Activated CD4-positive, alpha-beta memory T cell treated with anti-CD3 and anti-CD28 coated beads, Interleukin-2, amount 10 ng/mL, durations not matched to agents 7 days and 5 days (primary cell): ENCODE measurements around the gene MAP2K1. TPM values are rescaled to one million over a fixed set of nuclear protein-coding genes. Genes with fewer than 3 reads are reported as not detected.
A peak's percentile ranks its signal among the peaks of the same experiment; 100 is the strongest.
"Not testable (repeated sequence)": the region's sequence is repeated elsewhere in the genome, so short reads cannot be mapped to it uniquely, and the experiment has no call there.

Experiments used
- CTCF ChIA-PET: fragments of 350-600 bp; sonication (Branson Sonifier 250); formaldehyde crosslinking; loops from one replicate; lab custom pipeline; 2021; ENCODE audit warnings: antibody characterized with exemption, inconsistent platforms; lab: Charles Lee
- POLR2A ChIA-PET: fragments of 350-600 bp; sonication (Branson Sonifier 250); formaldehyde crosslinking; loops from one replicate; lab custom pipeline; 2021; ENCODE audit warnings: antibody characterized with exemption; lab: Charles Lee
- DNase-seq: peaks from one replicate; pipeline ENCODE4 v3.0.0-alpha.2; 2020
- H3K27ac Mint-ChIP-seq: one replicate; pipeline ENCODE4 v1.8.0; 2021; ENCODE audit warnings: mild to moderate bottlenecking, mixed read lengths
- H3K27me3 Mint-ChIP-seq: one replicate; pipeline ENCODE4 v1.8.0; 2021; ENCODE audit warnings: mixed read lengths
- H3K36me3 Mint-ChIP-seq: one replicate; pipeline ENCODE4 v1.8.0; 2021; ENCODE audit warnings: low read depth, mixed read lengths
- H3K4me1 Mint-ChIP-seq: one replicate; pipeline ENCODE4 v1.8.0; 2021; ENCODE audit warnings: mixed read lengths
- H3K4me3 Mint-ChIP-seq: one replicate; pipeline ENCODE4 v1.8.0; 2021; ENCODE audit warnings: mild to moderate bottlenecking, mixed read lengths
- H3K9me3 Mint-ChIP-seq: one replicate; pipeline ENCODE4 v1.8.0; 2021; ENCODE audit warnings: mixed read lengths
- total RNA-seq, 2 experiments: library from RNA; stranded (reverse); gene quantifications; one replicate each; pipeline ENCODE4 v1.2.3, GENCODE V29; 2021

The MAP2K1 gene
- total RNA-seq, 2 experiments from 2014 or later = 87.6 to 89.0 TPM

GRCh38 chr15:66467162-66468040, 80.7 kb downstream of the MAP2K1 start:
- H3K4me1 Mint-ChIP-seq = peaks cover 25% of the 10 kb centered on the region
- POLR2A ChIA-PET = interaction anchor here (0.9 kb wide), 1 partner anchor 81 kb away, joined by 3 read pairs; the partner anchor contains the start of gene MAP2K1
- CTCF ChIA-PET, H3K27me3 Mint-ChIP-seq, H3K9me3 Mint-ChIP-seq, H3K4me3 Mint-ChIP-seq, DNase-seq, H3K27ac Mint-ChIP-seq: not testable (repeated sequence)
- peaks cover 40% of the 10 kb centered on the region for H3K36me3 Mint-ChIP-seq

- not testable (repeated sequence) for H3K9me3 Mint-ChIP-seq, DNase-seq, H3K27ac Mint-ChIP-seq, H3K4me3 Mint-ChIP-seq, H3K27me3 Mint-ChIP-seq
- ChIA-PET CTCF (interaction anchor here (2.9 to 3.2 kb wide), 2 partner anchors 27 to 84 kb away, joined by 18 to 23 read pairs; partner anchors contain the start of genes MAP2K1 and SNAPC5), POLR2A (interaction anchor here (0.6 to 3.6 kb wide), 5 partner anchors 27 to 83 kb away, joined by 3 to 27 read pairs (median 4); partner anchors contain the start of genes SNAPC5 and ZWILCH)
- Mint-ChIP-seq H3K36me3 (peaks cover 18% of the 10 kb centered on the region), H3K4me1 (peaks cover 32% of the 10 kb centered on the region)
Observed at GRCh38 chr15:66470825-66471224, 84.1 kb downstream of the MAP2K1 start.

DNA sequence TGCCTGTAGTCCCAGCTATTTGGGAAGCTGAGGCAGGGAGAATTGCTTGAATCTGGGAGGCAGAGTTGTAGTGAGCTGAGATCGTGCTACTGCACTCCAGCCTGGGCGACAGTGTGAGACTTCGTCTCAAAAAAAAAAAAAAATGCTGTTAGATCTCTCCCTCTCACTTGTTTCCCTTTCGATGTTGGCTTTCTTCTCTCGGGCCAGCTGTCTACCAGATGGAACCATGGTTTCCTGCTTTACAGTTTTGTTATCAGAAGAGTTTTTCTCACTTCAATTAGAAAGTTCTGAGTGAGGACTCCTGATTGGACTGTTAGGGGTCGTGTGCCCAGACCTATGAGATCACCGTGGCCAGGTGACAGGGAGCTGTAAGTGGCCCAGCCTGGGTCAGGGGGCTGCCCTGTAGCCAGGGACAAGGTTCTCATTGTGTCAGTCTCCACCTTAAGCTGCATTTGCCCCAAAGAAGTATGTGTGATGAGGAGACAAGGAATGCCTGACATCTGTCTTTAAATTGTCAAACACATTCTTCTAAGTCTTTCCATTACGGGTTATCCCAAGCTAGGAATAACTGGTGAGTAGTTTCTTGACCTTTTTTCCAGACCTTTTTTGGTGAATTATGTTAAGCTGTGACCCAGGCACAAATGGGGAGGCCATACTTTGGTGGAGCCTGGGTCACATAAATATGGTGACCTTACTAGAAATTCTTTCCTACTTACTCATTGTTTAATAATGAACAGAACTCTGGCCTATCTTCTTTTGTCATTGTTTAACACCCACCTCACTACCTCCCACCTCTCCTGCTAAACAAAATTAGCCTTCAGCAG, 85.7 kb downstream of the MAP2K1 start:
- Mint-ChIP-seq H3K27me3 (no peaks in the 10 kb centered on the region), H3K4me3 (peak overlapping the region; percentile 2), H3K4me1 (peaks cover 31% of the 10 kb centered on the region), H3K36me3 (peaks cover 12% of the 10 kb centered on the region), H3K9me3 (no peaks in the 10 kb centered on the region), H3K27ac (peak overlapping the region; percentile 70)
- POLR2A ChIA-PET = interaction anchor here (0.8 to 3.6 kb wide), 6 partner anchors 13 to 101 kb away, joined by 3 to 27 read pairs (median 4); partner anchors contain the start of genes RPL4, SNAPC5 and ZWILCH
- DNase-seq = peak; percentile 39
- CTCF ChIA-PET = interaction anchor here (0.6 to 3.2 kb wide), 5 partner anchors 13 to 85 kb away, joined by 3 to 23 read pairs (median 3); partner anchors contain the start of genes MAP2K1 and SNAPC5

DNA sequence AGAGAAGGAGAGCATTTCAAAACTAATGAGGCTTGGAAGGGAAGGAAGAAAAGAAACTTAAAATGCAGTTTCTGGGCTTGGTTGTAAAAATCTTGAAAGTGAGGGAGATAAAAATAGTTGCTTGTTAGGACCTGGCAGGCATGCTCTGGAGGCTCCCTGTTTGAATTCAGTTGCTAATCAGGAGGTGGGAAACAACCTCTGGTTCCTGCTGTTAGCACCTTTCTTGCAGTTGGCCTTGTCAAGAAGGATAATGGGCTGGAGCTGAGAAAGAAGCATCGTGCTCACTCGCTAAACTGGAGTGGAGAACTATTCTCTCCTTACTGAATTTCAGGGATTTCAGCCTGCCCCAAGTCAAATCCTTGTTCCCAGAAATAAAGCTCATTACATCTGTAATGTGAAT, 87.4 kb downstream of the MAP2K1 start:
- Mint-ChIP-seq H3K9me3 (no peaks in the 10 kb centered on the region), H3K4me3 (no peak overlapping the region), H3K36me3 (peaks cover 12% of the 10 kb centered on the region), H3K27ac (no peak overlapping the region), H3K27me3 (no peaks in the 10 kb centered on the region), H3K4me1 (peaks cover 31% of the 10 kb centered on the region)
- CTCF ChIA-PET = interaction anchor here (0.6 to 1.4 kb wide), 3 partner anchors 42 to 933 kb away, joined by 3 to 4 read pairs (median 4); no protein-coding TSS in a partner anchor
- DNase-seq = no peak
- POLR2A ChIA-PET = interaction anchor here (1.9 kb wide), 1 partner anchor 24 kb away, joined by 7 read pairs; the partner anchor contains the start of gene SNAPC5

- POLR2A ChIA-PET = interaction anchor here (0.9 to 1.9 kb wide), 2 partner anchors 10 to 23 kb away, joined by 3 to 7 read pairs; partner anchors contain the start of gene SNAPC5
- Mint-ChIP-seq H3K36me3 (peaks cover 17% of the 10 kb centered on the region), H3K27me3 (no peaks in the 10 kb centered on the region), H3K4me3 (no peak overlapping the region), H3K27ac (no peak overlapping the region), H3K4me1 (peaks cover 31% of the 10 kb centered on the region), H3K9me3 (no peaks in the 10 kb centered on the region)
- CTCF ChIA-PET = interaction anchor here (1.0 to 1.4 kb wide), 2 partner anchors 42 to 89 kb away, joined by 3 to 4 read pairs; no protein-coding TSS in a partner anchor
- DNase-seq = no peak
Observed at GRCh38 chr15:66474963-66475362, 88.3 kb downstream of the MAP2K1 start.

- POLR2A ChIA-PET = no interaction called here
- Mint-ChIP-seq H3K36me3 (peaks cover 23% of the 10 kb centered on the region), H3K27ac (peak overlapping the region; percentile 33), H3K27me3 (no peaks in the 10 kb centered on the region), H3K4me3 (no peak overlapping the region), H3K9me3 (no peaks in the 10 kb centered on the region), H3K4me1 (peaks cover 17% of the 10 kb centered on the region)
- DNase-seq = no peak
- CTCF ChIA-PET = no interaction called here
Observed at GRCh38 chr15:66476535-66476934, 89.8 kb downstream of the MAP2K1 start.

- no peaks in the 10 kb centered on the region for H3K27me3 Mint-ChIP-seq
- H3K4me1 Mint-ChIP-seq = peaks cover 13% of the 10 kb centered on the region
- peaks cover 27% of the 10 kb centered on the region for H3K36me3 Mint-ChIP-seq
- H3K27ac Mint-ChIP-seq = no peak overlapping the region
- DNase-seq = no peak
- no peak overlapping the region for H3K4me3 Mint-ChIP-seq
- H3K9me3 Mint-ChIP-seq = no peaks in the 10 kb centered on the region
- CTCF ChIA-PET = no interaction called here
- POLR2A ChIA-PET = no interaction called here
Observed at GRCh38 chr15:66477011-66477410, 90.3 kb downstream of the MAP2K1 start.

GRCh38 chr15:66480267-66480666, 93.6 kb downstream of the MAP2K1 start:
- POLR2A ChIA-PET = no interaction called here
- H3K27me3 Mint-ChIP-seq = no peaks in the 10 kb centered on the region
- CTCF ChIA-PET = no interaction called here
- no peaks in the 10 kb centered on the region for H3K9me3 Mint-ChIP-seq
- H3K4me3 Mint-ChIP-seq = no peak overlapping the region
- H3K27ac Mint-ChIP-seq = no peak overlapping the region
- peaks cover 43% of the 10 kb centered on the region for H3K36me3 Mint-ChIP-seq
- no peak for DNase-seq
- peaks cover 2% of the 10 kb centered on the region for H3K4me1 Mint-ChIP-seq

DNA sequence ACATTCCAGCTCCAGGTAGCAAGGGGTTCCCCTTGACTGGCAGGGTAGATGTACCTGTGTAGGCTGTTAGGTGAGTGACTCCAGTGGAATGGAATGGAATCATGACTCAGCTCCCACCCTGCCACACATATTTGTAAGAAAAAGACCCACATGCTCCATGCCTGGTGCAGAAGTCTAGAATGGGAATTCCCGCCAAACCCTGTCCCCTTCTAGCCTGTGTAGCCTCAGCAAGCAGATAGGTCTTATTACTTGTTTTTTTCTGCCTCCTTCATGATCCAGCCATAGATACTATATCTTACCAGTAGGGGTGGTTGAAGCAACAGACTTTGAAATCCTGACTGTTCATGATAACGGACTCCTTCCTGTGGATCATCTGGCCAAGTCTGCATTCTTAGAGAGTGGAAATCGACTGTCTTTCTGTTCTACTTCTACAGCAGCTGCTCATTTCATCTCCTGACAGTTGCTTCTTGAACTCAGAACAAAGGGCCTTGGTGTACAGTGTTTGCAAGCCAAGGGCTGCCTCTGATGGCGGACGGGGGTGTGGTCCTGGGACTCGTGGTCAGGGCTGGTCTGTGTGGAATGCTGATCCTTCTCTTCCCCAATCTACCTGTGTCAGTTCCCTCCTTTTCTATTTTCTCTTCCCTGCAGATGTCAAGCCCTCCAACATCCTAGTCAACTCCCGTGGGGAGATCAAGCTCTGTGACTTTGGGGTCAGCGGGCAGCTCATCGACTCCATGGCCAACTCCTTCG, 94.6 kb downstream of the MAP2K1 start:
- H3K36me3 Mint-ChIP-seq = peaks cover 43% of the 10 kb centered on the region
- no peaks in the 10 kb centered on the region for H3K9me3 Mint-ChIP-seq
- no peak overlapping the region for H3K4me3 Mint-ChIP-seq
- no peak overlapping the region for H3K27ac Mint-ChIP-seq
- no peaks in the 10 kb centered on the region for H3K27me3 Mint-ChIP-seq
- peaks cover under 1% of the 10 kb centered on the region for H3K4me1 Mint-ChIP-seq
- DNase-seq = no peak
- CTCF ChIA-PET = no interaction called here
- POLR2A ChIA-PET = interaction anchor here (0.6 kb wide), 1 partner anchor 10 kb away, joined by 3 read pairs; no protein-coding TSS in a partner anchor

GRCh38 chr15:66482539-66482938, 95.8 kb downstream of the MAP2K1 start:
- Mint-ChIP-seq H3K36me3 (peaks cover 49% of the 10 kb centered on the region), H3K4me1 (no peaks in the 10 kb centered on the region), H3K4me3 (no peak overlapping the region), H3K27me3 (no peaks in the 10 kb centered on the region), H3K27ac (no peak overlapping the region), H3K9me3 (no peaks in the 10 kb centered on the region)
- DNase-seq = no peak
- ChIA-PET POLR2A (no interaction called here), CTCF (no interaction called here)

- no peaks in the 10 kb centered on the region for H3K4me1 Mint-ChIP-seq
- H3K36me3 Mint-ChIP-seq = peaks cover 55% of the 10 kb centered on the region
- ChIA-PET CTCF (no interaction called here), POLR2A (no interaction called here)
- H3K27ac Mint-ChIP-seq = no peak overlapping the region
- no peaks in the 10 kb centered on the region for H3K9me3 Mint-ChIP-seq
- H3K4me3 Mint-ChIP-seq = no peak overlapping the region
- no peaks in the 10 kb centered on the region for H3K27me3 Mint-ChIP-seq
- no peak for DNase-seq
Observed at GRCh38 chr15:66483131-66483566, 96.4 kb downstream of the MAP2K1 start.
